ENCODE measurements around the gene MBNL2.

The MBNL2 gene

GRCh38 chr13:97425590-97425989, 203.5 kb downstream of the MBNL2 start:
- H3K27me3 ChIP-seq (ENCODE audit: low read length) = no peaks in the 10 kb centered on the region; the same call in 1 of the 2 replicates
- TF ChIP-seq EZH2phosphoT487 (conservative IDR thresholded peaks at IDR 0.05; ENCODE audit: low read length) = no peak
- TF ChIP-seq CTCF (IDR thresholded peaks at IDR 0.05; ENCODE audit: insufficient read depth, low read length, poor library complexity, severe bottlenecking) = no peak
- no peak overlapping the region for H3K4me3 ChIP-seq (ENCODE audit: insufficient read depth, low read length, poor library complexity, severe bottlenecking)
- no peaks in the 10 kb centered on the region for H4K20me1 ChIP-seq (ENCODE audit: low read depth, low read length)
- no peaks in the 10 kb centered on the region for H3K9me2 ChIP-seq (replicated peaks; ENCODE audit: insufficient read depth, low read length)
- H3F3A ChIP-seq (ENCODE audit: insufficient read depth) = no peaks in the 10 kb centered on the region
- H3K27ac ChIP-seq (ENCODE audit: low read depth, low read length) = no peak overlapping the region
- no peak overlapping the region for H3K4me2 ChIP-seq (ENCODE audit: low read depth, low read length, poor library complexity, severe bottlenecking)
- no peaks in the 10 kb centered on the region for H3K9me3 ChIP-seq (ENCODE audit: insufficient read depth, low read length)
- H3K36me3 ChIP-seq (ENCODE audit: low read length) = no peaks in the 10 kb centered on the region
- H3K9ac ChIP-seq (ENCODE audit: low read length) = no peak overlapping the region
- H3K79me2 ChIP-seq (ENCODE audit: insufficient read depth, low read length) = no peaks in the 10 kb centered on the region
- H2AFZ ChIP-seq (ENCODE audit: low read depth, low read length, severe bottlenecking) = no peak overlapping the region

GRCh38 chr13:97426695-97427094, 204.6 kb downstream of the MBNL2 start:
- Histone ChIP-seq H3K79me2 (ENCODE audit: insufficient read depth, low read length) (no peaks in the 10 kb centered on the region), H3K9ac (ENCODE audit: low read length) (no peak overlapping the region), H3K27ac (ENCODE audit: low read depth, low read length) (no peak overlapping the region), H3K4me3 (ENCODE audit: insufficient read depth, low read length, poor library complexity, severe bottlenecking) (no peak overlapping the region), H2AFZ (ENCODE audit: low read depth, low read length, severe bottlenecking) (no peak overlapping the region), H3K4me2 (ENCODE audit: low read depth, low read length, poor library complexity, severe bottlenecking) (no peak overlapping the region), H3K36me3 (ENCODE audit: low read length) (no peaks in the 10 kb centered on the region), H4K20me1 (ENCODE audit: low read depth, low read length) (no peaks in the 10 kb centered on the region), H3F3A (ENCODE audit: insufficient read depth) (0 out of 2 replicates have a peak, but pooled peaks cover under 1% of the 10 kb centered on the region), H3K9me3 (ENCODE audit: insufficient read depth, low read length) (no peaks in the 10 kb centered on the region), H3K9me2 (replicated peaks; ENCODE audit: insufficient read depth, low read length) (no peaks in the 10 kb centered on the region), H3K27me3 (ENCODE audit: low read length) (no peaks in the 10 kb centered on the region; the same call in 1 of the 2 replicates)
- TF ChIP-seq EZH2phosphoT487 (conservative IDR thresholded peaks at IDR 0.05; ENCODE audit: low read length) = no peak
- TF ChIP-seq CTCF (IDR thresholded peaks at IDR 0.05; ENCODE audit: insufficient read depth, low read length, poor library complexity, severe bottlenecking) = no peak

- no peaks in the 10 kb centered on the region for H3K27me3 ChIP-seq (ENCODE audit: low read length)
- no peaks in the 10 kb centered on the region; the same call in 1 of the 2 replicates for H3K79me2 ChIP-seq (ENCODE audit: insufficient read depth, low read length)
- no peaks in the 10 kb centered on the region for H3K36me3 ChIP-seq (ENCODE audit: low read length)
- H2AFZ ChIP-seq (ENCODE audit: low read depth, low read length, severe bottlenecking) = no peak overlapping the region
- no peaks in the 10 kb centered on the region for H3K9me2 ChIP-seq (replicated peaks; ENCODE audit: insufficient read depth, low read length)
- H3K4me3 ChIP-seq (ENCODE audit: insufficient read depth, low read length, poor library complexity, severe bottlenecking) = no peak overlapping the region
- no peak overlapping the region for H3K27ac ChIP-seq (ENCODE audit: low read depth, low read length)
- peaks cover 15% of the 10 kb centered on the region; the same call in 1 of the 2 replicates for H3F3A ChIP-seq (ENCODE audit: insufficient read depth)
- no peak overlapping the region for H3K9ac ChIP-seq (ENCODE audit: low read length)
- H3K9me3 ChIP-seq (ENCODE audit: insufficient read depth, low read length) = no peaks in the 10 kb centered on the region
- no peaks in the 10 kb centered on the region for H4K20me1 ChIP-seq (ENCODE audit: low read depth, low read length)
- no peak overlapping the region for H3K4me2 ChIP-seq (ENCODE audit: low read depth, low read length, poor library complexity, severe bottlenecking)
- TF ChIP-seq EZH2phosphoT487 (conservative IDR thresholded peaks at IDR 0.05; ENCODE audit: low read length) (no peak), CTCF (IDR thresholded peaks at IDR 0.05; ENCODE audit: insufficient read depth, low read length, poor library complexity, severe bottlenecking) (no peak)
Measured at GRCh38 chr13:97429681-97430081, 207.5 kb downstream of the MBNL2 start.
